Right lobe of liver (tissue), 4 donors: ENCODE measurements around the gene OSBPL8.

Source experiments
- POLR2A ChIP-seq: fragments of 450-650 bp; IDR thresholded peaks from one replicate; pipeline ENCODE4 v1.6.1; 2017; ENCODE audit warnings: antibody characterized with exemption, mild to moderate bottlenecking
- TF ChIP-seq, protein P1 (sequence below), 4 donors: fragments of 200-600 bp in 3 of 4; fragments of 450-650 bp in 1 of 4; IDR thresholded peaks; one replicate each; pipeline versions ENCODE4 v1.5.1 to v1.8.0; 2016 to 2022; ENCODE audit warnings: antibody characterized with exemption in 4 of 4, mild to moderate bottlenecking in 2 of 4
- donor health status: DM: no; HTN: no; CAD: no.
- donor health status: DM: no; HTN: no; CAD: no.
- donor health status: DM: no; HTN: yes; CAD: no.

GRCh38 chr12:76536546-76536945 lies 23.0 kb downstream of the OSBPL8 start:
- TF ChIP-seq, protein P1, sequence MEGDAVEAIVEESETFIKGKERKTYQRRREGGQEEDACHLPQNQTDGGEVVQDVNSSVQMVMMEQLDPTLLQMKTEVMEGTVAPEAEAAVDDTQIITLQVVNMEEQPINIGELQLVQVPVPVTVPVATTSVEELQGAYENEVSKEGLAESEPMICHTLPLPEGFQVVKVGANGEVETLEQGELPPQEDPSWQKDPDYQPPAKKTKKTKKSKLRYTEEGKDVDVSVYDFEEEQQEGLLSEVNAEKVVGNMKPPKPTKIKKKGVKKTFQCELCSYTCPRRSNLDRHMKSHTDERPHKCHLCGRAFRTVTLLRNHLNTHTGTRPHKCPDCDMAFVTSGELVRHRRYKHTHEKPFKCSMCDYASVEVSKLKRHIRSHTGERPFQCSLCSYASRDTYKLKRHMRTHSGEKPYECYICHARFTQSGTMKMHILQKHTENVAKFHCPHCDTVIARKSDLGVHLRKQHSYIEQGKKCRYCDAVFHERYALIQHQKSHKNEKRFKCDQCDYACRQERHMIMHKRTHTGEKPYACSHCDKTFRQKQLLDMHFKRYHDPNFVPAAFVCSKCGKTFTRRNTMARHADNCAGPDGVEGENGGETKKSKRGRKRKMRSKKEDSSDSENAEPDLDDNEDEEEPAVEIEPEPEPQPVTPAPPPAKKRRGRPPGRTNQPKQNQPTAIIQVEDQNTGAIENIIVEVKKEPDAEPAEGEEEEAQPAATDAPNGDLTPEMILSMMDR (IDR thresholded peaks at IDR 0.05), result no peak
- no peak for TF ChIP-seq POLR2A
